ENCODE results near the gene FRMD6.

GRCh38 chr14:51724650-51725049, 72.9 kb downstream of the FRMD6 start:
- TF ChIP-seq CTCF (IDR thresholded peaks at IDR 0.05) (no peak), POLR2A (IDR thresholded peaks at IDR 0.05) (no peak)

Data from uterus (tissue), 2 donors.